PC-3 (cell line): ENCODE measurements around the gene MT3. TPM values are rescaled to one million over a fixed set of nuclear protein-coding genes. Genes with fewer than 3 reads are reported as not detected.

Experiments
- ATAC-seq: fragments of 200-7000 bp; cut with Tn5 transposase; 2 replicates; pipeline ENCODE4 v1.9.1; 2020; ENCODE audit warnings: mild to moderate bottlenecking, moderate library complexity
- BruUV-seq: library from RNA; stranded (reverse); fragments of 400-500 nt; replicated peaks from 2 replicates; lab custom pipeline; 2021; lab: Mats Ljungman, UMichigan
- CTCF ChIA-PET: fragments of 300-600 bp; sonication (Branson Sonifier 250); formaldehyde crosslinking; loops from one replicate; lab custom pipeline; 2022; ENCODE audit warnings: antibody characterized with exemption; lab: Charles Lee
- POLR2A ChIA-PET: fragments of 300-600 bp; sonication (Branson Sonifier 250); formaldehyde crosslinking; loops from one replicate; lab custom pipeline; 2022; ENCODE audit warnings: antibody characterized with exemption; ENCODE audit not compliant: unreplicated experiment; lab: Charles Lee
- DNase-seq: peaks from one replicate; pipeline ENCODE4 v3.0.0-alpha.2; 2015
- H2AFZ ChIP-seq: fragments of 300-600 bp; sonication (generic); 2 replicates; pipeline ENCODE4 v1.6.0; 2016; ENCODE audit warnings: antibody characterized with exemption, low read length
- H3F3A ChIP-seq: fragments of 300-600 bp; sonication (generic); one replicate; pipeline ENCODE4 v1.6.0; 2017; ENCODE audit warnings: antibody characterized with exemption, low read length, control low read depth, mild to moderate bottlenecking; ENCODE audit not compliant: unreplicated experiment
- H3K27ac ChIP-seq: fragments of 300-600 bp; sonication (generic); 2 replicates; pipeline ENCODE4 v1.5.1; 2016; ENCODE audit warnings: mild to moderate bottlenecking, low read length
- H3K27me3 ChIP-seq: fragments of 300-600 bp; sonication (generic); 2 replicates; pipeline ENCODE4 v1.6.1; 2016; ENCODE audit warnings: low read length, mixed read lengths
- H3K36me3 ChIP-seq: fragments of 300-600 bp; sonication (generic); 2 replicates; pipeline ENCODE4 v1.6.1; 2016; ENCODE audit warnings: low read depth, mixed run types, low read length, mixed read lengths
- H3K4me1 ChIP-seq: fragments of 300-600 bp; sonication (generic); 2 replicates; pipeline ENCODE4 v1.5.1; 2016; ENCODE audit warnings: low read length; ENCODE audit not compliant: insufficient read depth
- H3K4me2 ChIP-seq: fragments of 300-600 bp; sonication (generic); 2 replicates; pipeline ENCODE4 v1.6.0; 2016; ENCODE audit warnings: low read length
- H3K4me3 ChIP-seq: fragments of 300-600 bp; sonication (generic); 2 replicates; pipeline ENCODE4 v1.5.1; 2016; ENCODE audit warnings: mild to moderate bottlenecking, low read length, mixed read lengths
- H3K79me2 ChIP-seq: fragments of 300-600 bp; sonication (generic); 2 replicates; pipeline ENCODE4 v1.6.1; 2017; ENCODE audit warnings: low read length, mixed read lengths
- H3K9ac ChIP-seq: fragments of 300-600 bp; sonication (generic); 2 replicates; pipeline ENCODE4 v1.6.0; 2016; ENCODE audit warnings: mild to moderate bottlenecking, low read length
- H3K9me2 ChIP-seq: fragments of 300-600 bp; sonication (generic); replicated peaks from 2 replicates; pipeline ENCODE4 v1.6.1; 2016; ENCODE audit warnings: mixed run types, low read length, mixed read lengths
- H3K9me3 ChIP-seq: fragments of 300-600 bp; sonication (generic); 2 replicates; pipeline ENCODE4 v1.6.1; 2016; ENCODE audit warnings: low read length, mixed read lengths
- H4K20me1 ChIP-seq: fragments of 300-600 bp; sonication (generic); 2 replicates; pipeline ENCODE4 v1.6.1; 2016; ENCODE audit warnings: low read length, mixed read lengths
- CTCF ChIP-seq: fragments of 300-600 bp; sonication (generic); conservative IDR thresholded peaks from 2 replicates; pipeline ENCODE4 v1.5.1; 2017; ENCODE audit warnings: antibody characterized with exemption, low read depth, mild to moderate bottlenecking, low read length
- EZH2 ChIP-seq: fragments of 300-600 bp; sonication (generic); IDR thresholded peaks from one replicate; pipeline ENCODE4 v1.6.1; 2017; ENCODE audit warnings: antibody characterized with exemption, mild to moderate bottlenecking, low read length; ENCODE audit not compliant: unreplicated experiment
- EZH2phosphoT487 ChIP-seq: fragments of 300-600 bp; sonication (generic); IDR thresholded peaks from 2 replicates; pipeline ENCODE4 v1.6.1; 2018; ENCODE audit warnings: mild to moderate bottlenecking, antibody characterized with exemption, low read length, borderline replicate concordance
- intact Hi-C: fragments of 100-400 bp; cut with micrococcal nuclease; formaldehyde crosslinking; loops from 2 replicates; pipeline ENCODE4 v1.9.0; 2023
- total RNA-seq: library from RNA; depleted of rRNA; stranded (reverse); fragments of >200 nt; gene quantifications from 2 replicates; pipeline ENCODE4 v1.2.3, GENCODE V29; 2014

Gene MT3
- total RNA-seq, 1 experiment from 2014 or later, result not detected

- Histone ChIP-seq H3K4me2 (peak overlapping the region; percentile 93), H3K9me3 (no peaks in the 10 kb centered on the region), H3K9ac (peak overlapping the region; percentile 37), H3K9me2 (no peaks in the 10 kb centered on the region), H3K27ac (peak overlapping the region; percentile 82), H4K20me1 (no peaks in the 10 kb centered on the region), H3K4me3 (peak overlapping the region; percentile 27; the same call in 1 of the 2 replicates), H3F3A (peaks cover 14% of the 10 kb centered on the region), H3K79me2 (peaks cover 16% of the 10 kb centered on the region), H3K36me3 (no peaks in the 10 kb centered on the region), H3K4me1 (peaks cover 56% of the 10 kb centered on the region), H3K27me3 (no peaks in the 10 kb centered on the region), H2AFZ (no peak overlapping the region)
- ChIA-PET POLR2A (interaction anchor here (1.0 kb wide), 1 partner anchor 73 kb away, joined by 3 read pairs; no protein-coding TSS in a partner anchor), CTCF (interaction anchor here (1.1 to 1.2 kb wide), 2 partner anchors 96 to 183 kb away, joined by 4 to 7 read pairs; no protein-coding TSS in a partner anchor)
- intact Hi-C loops, result loop anchor here (2.0 to 10.0 kb wide), 4 partner anchors 20 to 181 kb away; partner anchors contain the start of genes MT1B, MT1F and MT1X
- peak; percentile 85 for DNase-seq
- peak; percentile 40; the same call in 1 of the 2 replicates for TF ChIP-seq EZH2phosphoT487
- TF ChIP-seq EZH2, result no peak
- no TSS peak for BruUV-seq
- ATAC-seq, result peak; percentile 21
These were observed 17.3 kb downstream of the MT3 start for GRCh38 chr16:56606476-56607108.

GRCh38 chr16:56607109-56607618 is 17.8 kb downstream of the MT3 start:
- peaks cover 14% of the 10 kb centered on the region for H3F3A ChIP-seq
- no peak for TF ChIP-seq EZH2
- no peak for TF ChIP-seq CTCF
- peak; percentile 96 for TF ChIP-seq EZH2phosphoT487
- peak overlapping the region; percentile 90; the same call in 1 of the 2 replicates for H3K4me3 ChIP-seq
- intact Hi-C loops, result loop anchor here (2.0 to 10.0 kb wide), 4 partner anchors 20 to 180 kb away; partner anchors contain the start of genes MT1B, MT1F and MT1X
- peaks cover 16% of the 10 kb centered on the region for H3K79me2 ChIP-seq
- H3K4me2 ChIP-seq, result peak overlapping the region; percentile 93
- BruUV-seq, result no TSS peak
- ATAC-seq (peak; percentile 52), DNase-seq (peak; percentile 95)
- H3K9ac ChIP-seq, result peak overlapping the region; percentile 37
- H3K4me1 ChIP-seq, result peaks cover 60% of the 10 kb centered on the region
- H2AFZ ChIP-seq, result no peak overlapping the region
- ChIA-PET POLR2A (interaction anchor here (1.0 kb wide), 1 partner anchor 73 kb away, joined by 3 read pairs; no protein-coding TSS in a partner anchor), CTCF (interaction anchor here (1.1 to 1.2 kb wide), 2 partner anchors 95 to 182 kb away, joined by 4 to 7 read pairs; no protein-coding TSS in a partner anchor)
- peak overlapping the region; percentile 82 for H3K27ac ChIP-seq
- H3K9me2 ChIP-seq, result no peaks in the 10 kb centered on the region
- no peaks in the 10 kb centered on the region for H3K9me3 ChIP-seq
- H3K27me3 ChIP-seq, result no peaks in the 10 kb centered on the region
- no peaks in the 10 kb centered on the region for H3K36me3 ChIP-seq
- H4K20me1 ChIP-seq, result no peaks in the 10 kb centered on the region

- Histone ChIP-seq H2AFZ (no peak overlapping the region), H4K20me1 (no peaks in the 10 kb centered on the region), H3K27me3 (no peaks in the 10 kb centered on the region), H3K4me3 (peak overlapping the region; percentile 90), H3K9me2 (no peaks in the 10 kb centered on the region), H3K4me2 (peak overlapping the region; percentile 93), H3K36me3 (no peaks in the 10 kb centered on the region), H3K4me1 (peaks cover 65% of the 10 kb centered on the region), H3F3A (peaks cover 14% of the 10 kb centered on the region), H3K9ac (peak overlapping the region; percentile 23), H3K9me3 (no peaks in the 10 kb centered on the region), H3K27ac (peak overlapping the region; percentile 82), H3K79me2 (peaks cover 16% of the 10 kb centered on the region)
- DNase-seq (no peak), ATAC-seq (no peak)
- intact Hi-C loops, result loop anchor here (2.0 to 10.0 kb wide), 4 partner anchors 19 to 180 kb away; partner anchors contain the start of genes MT1B, MT1F and MT1X
- TF ChIP-seq EZH2phosphoT487 (no peak), CTCF (no peak), EZH2 (no peak)
- ChIA-PET CTCF (no interaction called here), POLR2A (interaction anchor here (1.0 kb wide), 1 partner anchor 72 kb away, joined by 3 read pairs; no protein-coding TSS in a partner anchor)
- BruUV-seq, result TSS peak; percentile 85
These were observed 18.3 kb downstream of the MT3 start for GRCh38 chr16:56607675-56608042.
